NCI-H226 (cell line): Measurements from ENCODE around the gene BAIAP2L1.
"Not testable (repeated sequence)": the region's sequence is repeated elsewhere in the genome, so short reads cannot be mapped to it uniquely, and the experiment has no call there.

ENCODE experiments used
- DNase-seq: peaks from one replicate; pipeline ENCODE4 v3.0.0-alpha.2; 2015

BAIAP2L1 gene

GRCh38 chr7:98400542-98401340 lies at the start of gene BAIAP2L1:
Gene BAIAP2L1, minus strand, starts transcription at chr7:98401090. Its CDS starts 238 bp downstream, at chr7:98400852.
- DNase-seq = peak; percentile 78

GRCh38 chr7:98448766-98449165 lies 47.9 kb upstream of the BAIAP2L1 start:
- DNase-seq = no peak

GRCh38 chr7:98440992-98441391 lies 40.1 kb upstream of the BAIAP2L1 start:
- not testable (repeated sequence) for DNase-seq

GRCh38 chr7:98439484-98439883 lies 38.6 kb upstream of the BAIAP2L1 start:
- DNase-seq = no peak

GRCh38 chr7:98434087-98434486 lies 33.2 kb upstream of the BAIAP2L1 start:
- DNase-seq = no peak

- no peak for DNase-seq
Observed at GRCh38 chr7:98429799-98430198, 28.9 kb upstream of the BAIAP2L1 start.

GRCh38 chr7:98423043-98423442 lies 22.2 kb upstream of the BAIAP2L1 start:
- no peak for DNase-seq

GRCh38 chr7:98420966-98421612 lies 20.2 kb upstream of the BAIAP2L1 start:
- peak; percentile 39 for DNase-seq

GRCh38 chr7:98419988-98420387 lies 19.1 kb upstream of the BAIAP2L1 start:
- DNase-seq = not testable (repeated sequence)

- not testable (repeated sequence) for DNase-seq
Observed at GRCh38 chr7:98419316-98419691, 18.4 kb upstream of the BAIAP2L1 start.

GRCh38 chr7:98418636-98419315 lies 17.9 kb upstream of the BAIAP2L1 start:
- peak; percentile 92 for DNase-seq

- no peak for DNase-seq
Observed at GRCh38 chr7:98418271-98418635, 17.4 kb upstream of the BAIAP2L1 start.

- DNase-seq = peak; percentile 44
Observed at GRCh38 chr7:98417604-98418270, 16.8 kb upstream of the BAIAP2L1 start.

- DNase-seq = no peak
Observed at GRCh38 chr7:98414205-98414900, 13.5 kb upstream of the BAIAP2L1 start.

- not testable (repeated sequence) for DNase-seq
Observed at GRCh38 chr7:98413655-98414054, 12.8 kb upstream of the BAIAP2L1 start.

GRCh38 chr7:98409843-98410242 lies 9.0 kb upstream of the BAIAP2L1 start:
- no peak for DNase-seq

- DNase-seq = not testable (repeated sequence)
Observed at GRCh38 chr7:98408146-98408545, 7.3 kb upstream of the BAIAP2L1 start.

GRCh38 chr7:98406827-98407226 lies 5.9 kb upstream of the BAIAP2L1 start:
- DNase-seq = no peak

- DNase-seq = no peak
Observed at GRCh38 chr7:98404840-98405239, 4.0 kb upstream of the BAIAP2L1 start.

- peak; percentile 44 for DNase-seq
Observed at GRCh38 chr7:98399890-98400541, 874 bp downstream of the BAIAP2L1 start.

GRCh38 chr7:98399462-98399861 lies 1.4 kb downstream of the BAIAP2L1 start:
- no peak for DNase-seq
